ENCODE data around the gene TICRR. TPM values are rescaled to one million over a fixed set of nuclear protein-coding genes. Genes with fewer than 3 reads are reported as not detected.
A peak's percentile ranks its signal among the peaks of the same experiment; 100 is the strongest.

The TICRR gene
- total and polyA plus RNA-seq, 2 of the 8 experiments (the other 6 are each of a cell fraction or from before 2014, with no cell fraction given), result 13.1 to 34.8 TPM

DNA sequence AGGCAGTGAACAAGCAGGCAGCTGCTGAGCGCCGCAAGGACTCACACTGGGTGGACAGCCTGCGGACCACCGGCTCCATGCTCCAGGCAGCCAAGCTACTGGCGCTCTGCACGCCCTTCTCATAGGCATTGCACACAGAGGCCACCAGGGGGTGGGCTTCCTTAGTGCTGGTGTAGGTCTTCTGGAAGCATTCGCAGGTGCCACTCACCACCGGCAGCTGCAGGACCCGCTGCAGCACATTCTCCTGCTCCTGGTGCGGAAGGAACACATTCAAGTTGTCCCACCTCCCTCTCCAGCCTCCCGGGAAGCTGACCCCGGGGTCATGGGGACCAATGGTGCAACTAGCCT, 97.9 kb downstream of the TICRR start (continued):
- TF ChIP-seq, protein P1, sequence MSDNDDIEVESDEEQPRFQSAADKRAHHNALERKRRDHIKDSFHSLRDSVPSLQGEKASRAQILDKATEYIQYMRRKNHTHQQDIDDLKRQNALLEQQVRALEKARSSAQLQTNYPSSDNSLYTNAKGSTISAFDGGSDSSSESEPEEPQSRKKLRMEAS (IDR thresholded peaks at IDR 0.05), result peak; percentile 46
